Common myeloid progenitor, CD34-positive (primary cell): ENCODE results near the gene AFF1.

Experiments used
- CTCF ChIA-PET: fragments of 350-600 bp; sonication (Branson Sonifier 250); formaldehyde crosslinking; loops from one replicate; lab custom pipeline; 2021; ENCODE audit warnings: antibody characterized with exemption; lab: Charles Lee
- POLR2A ChIA-PET: fragments of 350-600 bp; sonication (Branson Sonifier 250); formaldehyde crosslinking; loops from one replicate; lab custom pipeline; 2021; ENCODE audit warnings: antibody characterized with exemption; lab: Charles Lee
- DNase-seq, 3 donors: peaks; one replicate each; pipeline versions ENCODE4 v3.0.0 to v3.0.0-alpha.2; 2013
- H3K27ac ChIP-seq, 2 experiments: 1 replicate in 1 of 2; 2 replicates in 1 of 2; pipeline ENCODE4 v1.7.0; 2013; ENCODE audit warnings: inconsistent platforms in 2 of 2, low read length in 2 of 2, mild to moderate bottlenecking in 2 of 2, low read depth in 1 of 2, moderate library complexity in 1 of 2; ENCODE audit not compliant: severe bottlenecking in 2 of 2, insufficient read depth in 1 of 2, poor library complexity in 1 of 2
- H3K27me3 ChIP-seq, 5 experiments: replicated peaks in 2 of 5; 1 replicate in 3 of 5; 2 replicates in 2 of 5; pipeline versions ENCODE4 v1.6.1 to v1.7.0; 2013; ENCODE audit warnings: low read length in 4 of 5, mild to moderate bottlenecking in 2 of 5, moderate library complexity in 2 of 5, inconsistent platforms in 1 of 5; ENCODE audit not compliant: insufficient read depth in 5 of 5, control insufficient read depth in 4 of 5
- H3K36me3 ChIP-seq, 4 experiments: 1 replicate in 2 of 4; 2 replicates in 2 of 4; pipeline versions ENCODE4 v1.6.1 to v1.7.0; 2013; ENCODE audit warnings: low read length in 3 of 4, control low read depth in 1 of 4, mild to moderate bottlenecking in 1 of 4; ENCODE audit not compliant: control insufficient read depth in 4 of 4, insufficient read depth in 4 of 4
- H3K4me1 ChIP-seq, 4 experiments: 1 replicate in 3 of 4; 2 replicates in 1 of 4; pipeline versions ENCODE4 v1.6.1 to v1.7.1; 2013; ENCODE audit warnings: low read length in 3 of 4, mild to moderate bottlenecking in 3 of 4, control low read depth in 1 of 4, inconsistent platforms in 1 of 4, moderate library complexity in 1 of 4; ENCODE audit not compliant: control insufficient read depth in 4 of 4, insufficient read depth in 4 of 4; ENCODE audit errors: control extremely low read depth in 1 of 4
- H3K4me3 ChIP-seq, 7 experiments: 1 replicate in 4 of 7; 2 replicates in 3 of 7; pipeline versions ENCODE4 v1.5.1 to v1.7.0; 2013; ENCODE audit warnings: mild to moderate bottlenecking in 7 of 7, low read length in 6 of 7, moderate library complexity in 6 of 7, inconsistent platforms in 2 of 7, low read depth in 2 of 7, control low read depth in 1 of 7; ENCODE audit not compliant: insufficient read depth in 4 of 7, control insufficient read depth in 1 of 7; ENCODE audit errors: extremely low read depth in 1 of 7
- H3K9me3 ChIP-seq, 5 experiments: 1 replicate in 4 of 5; 2 replicates in 1 of 5; pipeline versions ENCODE4 v1.6.1 to v1.7.1; 2013; ENCODE audit warnings: low read length in 4 of 5, mild to moderate bottlenecking in 2 of 5, inconsistent platforms in 1 of 5, low read depth in 1 of 5, moderate library complexity in 1 of 5; ENCODE audit not compliant: control insufficient read depth in 4 of 5, insufficient read depth in 2 of 5; ENCODE audit errors: control extremely low read depth in 1 of 5
- WGBS: methylation state at CpG from one replicate; pipeline ENCODE4 v1.1.5; 2013; ENCODE audit not compliant: insufficient coverage; 5-methylcytosine and 5-hydroxymethylcytosine counted together

The AFF1 gene

GRCh38 chr4:86942185-86942666 lies 7.4 kb downstream of the AFF1 start:
- CTCF ChIA-PET = interaction anchor here (0.8 to 3.8 kb wide), 8 partner anchors 10 to 116 kb away, joined by 3 to 15 read pairs (median 4); no protein-coding TSS in a partner anchor
- H3K27ac ChIP-seq = peak overlapping the region; percentile 2 to 35

GRCh38 chr4:86944964-86945781 lies 10.4 kb downstream of the AFF1 start:
- Histone ChIP-seq H3K4me3 (no peak overlapping the region), H3K27ac (no peak overlapping the region), H3K9me3 (no peaks in the 10 kb centered on the region), H3K27me3 (no peaks in the 10 kb centered on the region), H3K36me3 (peaks cover 0 to 10% (median 1%) of the 10 kb centered on the region in 4 experiments), H3K4me1 (peaks cover 29 to 71% (median 47%) of the 10 kb centered on the region in 4 experiments)
- no peak for DNase-seq
- ChIA-PET CTCF (interaction anchor here (0.9 to 3.8 kb wide), 7 partner anchors 7 to 152 kb away, joined by 3 to 15 read pairs (median 5); partner anchors contain the start of gene AFF1), POLR2A (interaction anchor here (0.6 to 1.3 kb wide), 3 partner anchors 10 to 1360 kb away, joined by 3 to 4 read pairs (median 4); no protein-coding TSS in a partner anchor)

More at GRCh38 chr4:86942185-86942666, 7.4 kb downstream of the AFF1 start:
- Histone ChIP-seq H3K9me3 (no peaks in the 10 kb centered on the region), H3K4me3 (no peak overlapping the region), H3K36me3 (no peaks in the 10 kb centered on the region), H3K27me3 (no peaks in the 10 kb centered on the region), H3K4me1 (peaks cover 35 to 85% (median 57%) of the 10 kb centered on the region in 4 experiments)
- 100% methylated on average over 1 of the region's 1 CpG for WGBS
- peak in 1 of 3 donors; percentile 63 for DNase-seq
- POLR2A ChIA-PET = interaction anchor here (0.8 to 1.5 kb wide), 2 partner anchors 64 to 65 kb away, joined by 3 to 5 read pairs; no protein-coding TSS in a partner anchor

GRCh38 chr4:86946868-86947500 lies 12.2 kb downstream of the AFF1 start:
- no peaks in the 10 kb centered on the region for H3K27me3 ChIP-seq
- H3K4me3 ChIP-seq = peak overlapping the region in 1 of 7 experiments; percentile 46
- no peaks in the 10 kb centered on the region for H3K9me3 ChIP-seq
- H3K27ac ChIP-seq = no peak overlapping the region
- ChIA-PET CTCF (interaction anchor here (0.8 to 3.2 kb wide), 5 partner anchors 9 to 144 kb away, joined by 3 to 13 read pairs (median 5); partner anchors contain the start of gene AFF1), POLR2A (no interaction called here)
- peaks cover 28 to 58% (median 41%) of the 10 kb centered on the region in 4 experiments for H3K4me1 ChIP-seq
- DNase-seq = peak in 1 of 3 donors; percentile 26
- WGBS = 86% methylated on average over 3 of the region's 3 CpGs
- peaks cover 3 to 11% (median 7%) of the 10 kb centered on the region in 4 experiments for H3K36me3 ChIP-seq

GRCh38 chr4:86947501-86948120 lies 12.8 kb downstream of the AFF1 start:
- WGBS = no CpG with 5 or more reads among the region's 1 CpG

DNA sequence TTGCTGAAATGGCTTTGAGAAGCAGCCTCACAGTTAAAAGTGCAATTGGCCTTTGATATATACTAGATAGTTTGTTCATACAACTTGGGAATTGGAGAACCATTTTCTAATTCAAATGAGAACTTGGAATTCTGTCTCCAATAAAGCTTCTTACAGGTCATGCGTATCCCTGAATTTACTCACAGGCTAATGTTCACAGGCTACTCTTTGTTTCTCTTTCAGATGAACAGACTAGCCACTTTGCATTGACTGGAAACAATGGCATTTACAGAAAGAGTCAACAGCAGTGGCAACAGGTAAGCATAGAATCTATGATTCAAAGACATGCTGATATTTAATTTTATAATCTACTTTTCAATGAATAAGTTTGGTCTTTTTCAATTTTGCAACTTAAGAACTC lies 13.5 kb downstream of the AFF1 start:
- Histone ChIP-seq H3K4me3 (peak overlapping the region in 1 of 7 experiments; percentile 1), H3K27me3 (no peaks in the 10 kb centered on the region), H3K9me3 (no peaks in the 10 kb centered on the region), H3K4me1 (peaks cover 22 to 47% (median 32%) of the 10 kb centered on the region in 4 experiments), H3K36me3 (peaks cover 3 to 11% (median 10%) of the 10 kb centered on the region in 4 experiments), H3K27ac (no peak overlapping the region)
- DNase-seq = no peak
- no CpG with 5 or more reads among the region's 1 CpG for WGBS
- CTCF ChIA-PET = interaction anchor here (1.7 kb wide), 1 partner anchor 13 kb away, joined by 7 read pairs; no protein-coding TSS in a partner anchor
- POLR2A ChIA-PET = no interaction called here

More at GRCh38 chr4:86947501-86948120, 12.8 kb downstream of the AFF1 start:
- POLR2A ChIA-PET = no interaction called here
- peak overlapping the region in 1 of 7 experiments; percentile 46 for H3K4me3 ChIP-seq
- peaks cover 24 to 53% (median 37%) of the 10 kb centered on the region in 4 experiments for H3K4me1 ChIP-seq
- DNase-seq = peak in 2 of 3 donors; percentile 70 to 78
- H3K27me3 ChIP-seq = no peaks in the 10 kb centered on the region
- peaks cover 3 to 11% (median 8%) of the 10 kb centered on the region in 4 experiments for H3K36me3 ChIP-seq
- H3K27ac ChIP-seq = no peak overlapping the region
- H3K9me3 ChIP-seq = no peaks in the 10 kb centered on the region
- CTCF ChIA-PET = interaction anchor here (0.8 to 3.2 kb wide), 3 partner anchors 10 to 68 kb away, joined by 3 to 13 read pairs (median 4); no protein-coding TSS in a partner anchor

DNA sequence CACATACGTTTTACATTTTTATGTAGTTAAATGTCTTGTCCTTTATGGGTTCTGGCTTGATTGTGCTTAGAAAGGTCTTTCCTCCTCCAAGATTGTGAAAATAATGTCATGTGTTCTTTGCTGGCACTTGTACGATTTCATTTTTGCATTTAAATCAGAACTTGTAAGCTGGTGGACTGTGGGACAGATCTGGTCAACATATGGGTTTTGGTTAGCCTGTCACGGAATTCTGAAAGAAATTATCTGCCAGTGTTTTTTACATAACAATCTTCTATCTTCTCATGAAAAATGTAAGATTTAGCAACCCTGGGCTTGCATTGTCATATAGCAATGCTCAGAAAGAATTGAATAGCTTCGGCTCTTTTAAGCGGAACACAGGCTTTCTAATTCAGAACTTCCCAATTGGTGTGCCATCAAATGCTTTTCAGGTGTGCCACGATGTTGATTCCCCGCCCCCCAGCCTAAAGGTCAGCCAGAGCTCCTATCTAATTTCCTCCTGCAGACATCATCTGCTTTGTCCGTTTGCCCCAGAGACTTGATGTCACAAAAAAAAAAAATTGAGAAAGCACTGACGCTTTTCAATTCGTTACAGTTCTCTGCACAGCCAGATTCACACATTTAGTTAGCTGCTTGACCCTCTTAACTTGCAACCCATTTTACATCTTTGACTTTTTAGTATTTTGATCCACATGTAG lies 16.2 kb downstream of the AFF1 start:
- ChIA-PET CTCF (interaction anchor here (0.6 to 3.2 kb wide), 8 partner anchors 7 to 141 kb away, joined by 3 to 15 read pairs (median 4); no protein-coding TSS in a partner anchor), POLR2A (interaction anchor here (1.5 kb wide), 1 partner anchor 55 kb away, joined by 6 read pairs; no protein-coding TSS in a partner anchor)
- H3K4me1 ChIP-seq = peaks cover 13 to 34% (median 24%) of the 10 kb centered on the region in 4 experiments
- DNase-seq = no peak
- H3K27me3 ChIP-seq = no peaks in the 10 kb centered on the region
- no peak overlapping the region for H3K27ac ChIP-seq
- no peaks in the 10 kb centered on the region for H3K9me3 ChIP-seq
- no peak overlapping the region for H3K4me3 ChIP-seq
- peaks cover 6 to 17% (median 13%) of the 10 kb centered on the region in 4 experiments for H3K36me3 ChIP-seq
- 79% methylated on average over 8 of the region's 10 CpGs for WGBS
